Sigmoid colon (tissue), 4 donors: ENCODE data around the gene PARD3.

Source experiments
- POLR2A ChIP-seq, 2 donors: fragments of 450-650 bp; IDR thresholded peaks; one replicate each; pipeline ENCODE4 v1.6.1; 2016; ENCODE audit warnings: antibody characterized with exemption in 2 of 2, mild to moderate bottlenecking in 2 of 2, moderate library complexity in 2 of 2
- POLR2AphosphoS5 ChIP-seq, 4 donors: sonication (generic); formaldehyde crosslinking; IDR thresholded peaks; one replicate each; pipeline ENCODE4 v1.6.1; 2017; ENCODE audit warnings: antibody characterized with exemption in 4 of 4
- TF ChIP-seq, protein P1 (sequence below), 4 experiments: fragments of 450-650 bp in 3 of 4; fragments of 200-600 bp in 1 of 4; IDR thresholded peaks; one replicate each; pipeline ENCODE4 v1.5.1; 2016 to 2019; ENCODE audit warnings: antibody characterized with exemption in 4 of 4, mild to moderate bottlenecking in 3 of 4, moderate library complexity in 2 of 4

DNA sequence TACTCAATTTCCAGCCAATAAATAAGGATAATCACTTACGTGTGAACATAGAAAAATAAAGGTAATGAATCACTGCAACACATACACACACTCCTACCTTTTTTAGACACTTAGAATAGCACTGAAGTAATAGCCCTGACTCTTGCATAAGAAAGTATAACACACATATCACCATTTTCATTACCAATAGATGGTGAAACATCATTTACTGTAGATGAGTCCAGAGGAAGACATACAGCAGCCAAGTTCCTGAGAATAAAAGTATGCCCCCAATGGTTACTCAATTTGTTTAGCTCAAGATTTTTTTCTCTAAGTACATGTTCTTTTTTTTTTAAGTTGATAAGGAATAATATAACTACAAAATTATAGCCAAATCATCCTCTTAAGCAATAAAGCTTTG is 316.3 kb downstream of the PARD3 start:
- TF ChIP-seq, protein P1, sequence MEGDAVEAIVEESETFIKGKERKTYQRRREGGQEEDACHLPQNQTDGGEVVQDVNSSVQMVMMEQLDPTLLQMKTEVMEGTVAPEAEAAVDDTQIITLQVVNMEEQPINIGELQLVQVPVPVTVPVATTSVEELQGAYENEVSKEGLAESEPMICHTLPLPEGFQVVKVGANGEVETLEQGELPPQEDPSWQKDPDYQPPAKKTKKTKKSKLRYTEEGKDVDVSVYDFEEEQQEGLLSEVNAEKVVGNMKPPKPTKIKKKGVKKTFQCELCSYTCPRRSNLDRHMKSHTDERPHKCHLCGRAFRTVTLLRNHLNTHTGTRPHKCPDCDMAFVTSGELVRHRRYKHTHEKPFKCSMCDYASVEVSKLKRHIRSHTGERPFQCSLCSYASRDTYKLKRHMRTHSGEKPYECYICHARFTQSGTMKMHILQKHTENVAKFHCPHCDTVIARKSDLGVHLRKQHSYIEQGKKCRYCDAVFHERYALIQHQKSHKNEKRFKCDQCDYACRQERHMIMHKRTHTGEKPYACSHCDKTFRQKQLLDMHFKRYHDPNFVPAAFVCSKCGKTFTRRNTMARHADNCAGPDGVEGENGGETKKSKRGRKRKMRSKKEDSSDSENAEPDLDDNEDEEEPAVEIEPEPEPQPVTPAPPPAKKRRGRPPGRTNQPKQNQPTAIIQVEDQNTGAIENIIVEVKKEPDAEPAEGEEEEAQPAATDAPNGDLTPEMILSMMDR (IDR thresholded peaks at IDR 0.05): no peak
- TF ChIP-seq POLR2AphosphoS5 (IDR thresholded peaks at IDR 0.05) (no peak), POLR2A (IDR thresholded peaks at IDR 0.05) (no peak)
